Stimulated activated CD8-positive, alpha-beta memory T cell treated with anti-CD3 and anti-CD28 coated beads, Interleukin-2, amount 100 ng/mL, for 48 hours (primary cell): Measurements from ENCODE around the gene DCC.

Experiments used
- DNase-seq, 2 donors: peaks; one replicate each; pipeline ENCODE4 v3.0.0-alpha.2; 2020; ENCODE audit warnings: low read depth in 2 of 2

Gene DCC

GRCh38 chr18:53040286-53040685, 700.3 kb downstream of the DCC start:
- DNase-seq: no peak

DNA sequence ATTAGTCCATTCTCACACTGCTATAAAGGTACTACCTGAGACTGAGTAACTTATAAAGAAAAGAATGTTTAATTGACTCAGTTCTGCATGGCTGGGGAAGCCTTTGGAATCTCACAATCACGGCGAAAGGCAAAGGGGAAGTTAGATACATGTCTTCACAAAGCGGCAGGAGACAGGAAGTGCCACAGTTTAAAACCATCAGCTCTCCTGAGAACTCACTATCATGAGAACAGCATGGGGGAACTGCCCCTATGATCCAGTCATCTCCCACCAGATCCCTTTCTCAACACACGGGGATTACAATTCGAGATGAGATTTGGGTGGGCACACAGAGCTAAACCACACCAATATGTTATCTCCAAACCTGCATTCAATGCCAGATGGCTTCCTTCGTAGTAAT, 716.1 kb downstream of the DCC start:
- DNase-seq: no peak

DNA sequence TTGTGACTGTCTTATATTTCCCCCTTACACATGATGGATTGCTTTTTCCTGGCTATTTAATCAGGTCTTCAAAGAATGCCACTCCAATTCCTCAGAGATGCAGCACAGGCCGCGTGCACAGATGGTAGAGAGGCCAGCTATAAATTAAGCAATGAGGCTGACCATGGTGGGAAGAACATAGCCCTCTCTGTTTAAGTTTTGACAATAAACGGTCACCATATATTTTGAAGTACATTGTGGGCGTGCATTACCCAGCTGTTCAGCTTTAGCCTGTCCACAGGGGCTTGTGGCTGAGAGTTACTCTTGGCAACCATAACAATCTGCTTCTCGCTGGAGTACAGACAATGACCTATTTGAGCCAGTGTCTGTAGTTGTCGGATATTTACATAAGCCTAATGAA, 730.8 kb downstream of the DCC start:
- no peak for DNase-seq

GRCh38 chr18:53080687-53081086, 740.7 kb downstream of the DCC start:
- DNase-seq: no peak

GRCh38 chr18:53093636-53094035, 753.6 kb downstream of the DCC start:
- no peak for DNase-seq

GRCh38 chr18:53101536-53102105, 761.6 kb downstream of the DCC start:
- no peak for DNase-seq

- no peak for DNase-seq
Measured at GRCh38 chr18:53114441-53114840, 774.4 kb downstream of the DCC start.

GRCh38 chr18:53115876-53116585, 776.0 kb downstream of the DCC start:
- DNase-seq: no peak

- no peak for DNase-seq
Measured at GRCh38 chr18:53117851-53118250, 777.9 kb downstream of the DCC start.

DNA sequence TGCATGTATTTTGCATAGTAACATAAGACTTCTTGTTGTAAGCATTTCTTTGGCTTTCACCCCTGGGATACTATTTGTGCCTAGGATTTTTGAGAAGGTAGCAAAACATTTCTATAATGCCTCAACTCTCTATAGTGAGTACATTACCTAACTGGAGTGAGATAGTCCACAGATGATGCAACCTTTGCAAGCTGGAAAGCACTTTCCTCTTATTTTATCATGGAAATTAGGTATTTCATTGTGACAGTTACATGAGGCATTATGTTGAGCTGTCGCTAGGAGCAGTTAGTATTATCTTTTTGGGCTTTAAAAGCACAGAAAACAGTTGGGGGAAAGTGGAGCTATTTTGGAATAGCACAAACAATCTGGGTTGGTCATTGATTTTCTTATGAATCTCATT, 786.2 kb downstream of the DCC start:
- DNase-seq: no peak

GRCh38 chr18:53131001-53131400, 791.0 kb downstream of the DCC start:
- no peak for DNase-seq

- DNase-seq: no peak
Measured at GRCh38 chr18:53134711-53135110, 794.7 kb downstream of the DCC start.

- no peak for DNase-seq
Measured at GRCh38 chr18:53135654-53136053, 795.7 kb downstream of the DCC start.

GRCh38 chr18:53139746-53140500, 799.9 kb downstream of the DCC start:
- DNase-seq: no peak

DNA sequence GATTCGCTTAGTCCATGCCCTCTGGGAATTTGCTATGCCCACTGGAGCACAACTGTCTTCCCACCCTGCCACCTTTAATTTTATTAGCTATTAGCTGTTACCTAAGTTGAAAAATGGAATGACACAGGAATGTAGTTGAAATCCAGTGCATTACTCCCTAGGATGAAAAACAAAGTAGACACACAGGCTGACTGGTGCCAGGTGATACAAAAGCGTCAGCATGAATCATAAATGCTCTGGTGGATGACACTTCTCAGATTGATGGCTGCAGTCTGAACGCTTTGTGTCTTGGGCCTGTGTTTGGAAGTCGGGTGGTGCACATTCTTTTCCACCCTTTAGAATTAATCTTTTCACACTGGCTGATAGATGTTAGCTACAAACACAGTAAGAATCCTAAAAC, 802.0 kb downstream of the DCC start:
- no peak for DNase-seq

GRCh38 chr18:53147472-53147871, 807.5 kb downstream of the DCC start:
- no peak for DNase-seq

DNA sequence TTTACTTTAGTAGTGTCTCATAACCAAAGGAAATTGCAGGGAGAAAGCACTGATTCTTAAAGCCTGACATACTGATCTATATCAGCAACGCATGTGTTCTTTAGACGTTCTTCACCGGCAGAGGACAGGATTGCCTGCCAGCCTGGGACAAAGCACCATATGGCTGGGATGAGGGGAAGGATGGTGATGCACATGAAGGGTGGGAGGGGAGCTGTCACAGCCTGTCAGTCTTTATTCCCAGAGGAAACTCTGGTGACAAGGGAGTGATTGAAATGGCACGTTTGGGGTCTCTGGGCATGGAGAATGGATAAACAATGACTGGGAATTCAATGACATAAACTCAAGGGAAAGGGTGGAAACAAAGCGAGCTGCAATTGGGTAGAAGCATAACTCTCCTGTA, 808.1 kb downstream of the DCC start:
- DNase-seq: no peak

DNA sequence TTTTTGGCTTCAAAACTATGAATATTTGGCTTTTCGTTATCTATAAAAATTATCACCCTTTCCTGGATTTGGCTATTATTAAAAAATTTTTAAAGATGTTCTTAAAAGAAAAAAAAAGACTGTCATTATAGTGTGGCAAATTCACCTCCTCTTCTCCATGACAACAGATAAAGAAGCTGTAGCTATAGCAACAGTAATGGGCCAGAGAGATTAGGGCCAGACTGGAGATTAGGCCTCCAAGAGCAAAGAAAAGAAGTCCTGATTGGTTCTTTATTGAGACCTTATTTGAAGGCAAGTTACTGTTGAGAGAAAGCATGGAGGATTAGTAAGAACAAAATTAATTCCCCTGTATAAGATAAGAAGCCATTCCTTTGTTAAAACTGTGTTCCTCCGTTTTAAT, 812.5 kb downstream of the DCC start:
- no peak for DNase-seq

GRCh38 chr18:53153281-53153680, 813.3 kb downstream of the DCC start:
- DNase-seq: no peak

GRCh38 chr18:53153800-53154199, 813.8 kb downstream of the DCC start:
- DNase-seq: no peak

DNA sequence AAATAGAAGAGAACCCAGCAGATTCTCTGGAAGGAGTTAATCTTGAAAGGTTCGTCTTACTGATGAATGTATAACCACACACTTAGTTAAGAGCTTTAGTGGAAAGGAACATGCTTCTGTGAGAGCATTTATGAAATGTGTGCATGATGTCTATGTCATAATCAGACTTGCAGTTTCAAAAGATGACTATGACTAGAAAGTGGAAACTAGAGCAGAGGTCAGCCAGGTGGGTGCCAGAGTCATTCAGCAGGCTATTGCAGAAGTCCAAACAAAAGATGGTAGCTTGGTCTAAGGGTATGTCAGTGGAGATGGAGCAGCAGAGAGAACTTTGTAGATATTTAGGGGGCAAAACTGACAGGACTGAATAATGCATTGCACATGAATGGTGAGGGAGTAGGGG, 825.8 kb downstream of the DCC start:
- no peak for DNase-seq

GRCh38 chr18:53169346-53169745, 829.3 kb downstream of the DCC start:
- no peak for DNase-seq

- DNase-seq: no peak
Measured at GRCh38 chr18:53191634-53192033, 851.6 kb downstream of the DCC start.
